K562 (cell line): ENCODE data around the gene PLEKHO2. TPM values are rescaled to one million over a fixed set of nuclear protein-coding genes. Genes with fewer than 3 reads are reported as not detected.

Experiments used
- ATAC-seq: fragments of 200-7000 bp; cut with Tn5 transposase; 3 replicates; pipeline ENCODE4 v1.9.1; 2020; ENCODE audit warnings: moderate library complexity
- BruUV-seq: library from RNA; stranded (reverse); fragments of 400-500 nt; replicated peaks from 2 replicates; lab custom pipeline; 2021; lab: Mats Ljungman, UMichigan
- CTCF ChIA-PET: fragments of 300-600 bp; formaldehyde crosslinking; extraction: SDS; loops from one replicate; lab custom pipeline; 2021; ENCODE audit warnings: low intra/inter-chr PET ratio; lab: Yijun Ruan, JAX
- POLR2A ChIA-PET: fragments of 300-600, 350-650 bp; sonication (Branson Sonifier 250); formaldehyde crosslinking; extraction: SDS; loops from one replicate; lab custom pipeline; 2021; ENCODE audit warnings: antibody characterized with exemption, inconsistent platforms; lab: Yijun Ruan, JAX
- DNase-seq, 4 experiments: peaks; one replicate each; pipeline versions ENCODE4 v3.0.0 to v3.0.0-alpha.2; 2011 to 2018; ENCODE audit warnings: low spot score in 3 of 4, mixed read lengths in 3 of 4; ENCODE audit errors: extremely low read depth in 1 of 4
- FAIRE-seq: peaks from 2 replicates; lab custom pipeline; 2011; peaks lifted over from hg19 to GRCh38; lab: Jason Lieb, UNC
- H2AFZ ChIP-seq: 2 replicates; pipeline ENCODE4 v1.6.0; 2011; ENCODE audit warnings: low read depth, low read length, control low read depth, inconsistent platforms
- H3K27ac ChIP-seq: fragments of 200-600 bp; 3 replicates; pipeline ENCODE4 v1.8.0; 2011; ENCODE audit warnings: low read depth, mild to moderate bottlenecking, control low read depth, inconsistent platforms, low read length, moderate library complexity, mixed read lengths; ENCODE audit errors: extremely low read depth
- H3K27me3 ChIP-seq, 2 experiments: fragments of 300-600 bp in 1 of 2; 2 replicates in 1 of 2; 3 replicates in 1 of 2; pipeline versions ENCODE4 v1.6.0 to v1.8.0; 2011; ENCODE audit warnings: inconsistent platforms in 2 of 2, low read length in 2 of 2, mild to moderate bottlenecking in 1 of 2, mixed read lengths in 1 of 2, moderate library complexity in 1 of 2; ENCODE audit not compliant: control insufficient read depth in 2 of 2, insufficient read depth in 2 of 2
- H3K36me3 ChIP-seq: fragments of 300-600 bp; 3 replicates; pipeline ENCODE4 v1.8.0; 2011; ENCODE audit warnings: mild to moderate bottlenecking, low read length, inconsistent platforms; ENCODE audit not compliant: control insufficient read depth, insufficient read depth
- H3K4me1 ChIP-seq, 2 experiments: fragments of 200-600 bp in 1 of 2; replicated peaks in 1 of 2; 2 replicates in 1 of 2; 3 replicates in 1 of 2; pipeline versions ENCODE4 v1.5.1 to v1.8.0; 2011; ENCODE audit warnings: inconsistent platforms in 2 of 2, low read length in 2 of 2, mild to moderate bottlenecking in 1 of 2, mixed read lengths in 1 of 2, moderate library complexity in 1 of 2; ENCODE audit not compliant: control insufficient read depth in 2 of 2, insufficient read depth in 2 of 2
- H3K4me2 ChIP-seq: 2 replicates; pipeline ENCODE4 v1.6.1; 2011; ENCODE audit warnings: low read length, control low read depth, inconsistent platforms, mixed read lengths; ENCODE audit not compliant: insufficient read depth
- H3K4me3 ChIP-seq: fragments of 200-600 bp; sonication (generic), shearing (Covaris generic); 2 replicates; pipeline ENCODE4 v1.5.1; 2016; ENCODE audit warnings: control low read depth, inconsistent platforms
- H3K79me2 ChIP-seq: fragments of 200-600 bp; 3 replicates; pipeline ENCODE4 v1.8.0; 2011; ENCODE audit warnings: low read length, inconsistent platforms; ENCODE audit not compliant: control insufficient read depth, insufficient read depth
- H3K9ac ChIP-seq, 2 experiments: 2 replicates each; pipeline versions ENCODE4 v1.6.0 to v1.6.1; 2011; ENCODE audit warnings: low read depth in 2 of 2, low read length in 2 of 2, control low read depth in 1 of 2, inconsistent platforms in 1 of 2, mild to moderate bottlenecking in 1 of 2, mixed read lengths in 1 of 2; ENCODE audit not compliant: insufficient read depth in 1 of 2
- H3K9me1 ChIP-seq: one replicate; pipeline ENCODE4 v1.6.0; 2011; ENCODE audit warnings: inconsistent platforms, mild to moderate bottlenecking, low read length, moderate library complexity; ENCODE audit not compliant: control insufficient read depth, insufficient read depth
- H3K9me3 ChIP-seq: replicated peaks from 2 replicates; pipeline ENCODE4 v1.5.1; 2011; ENCODE audit warnings: low read depth, low read length, inconsistent platforms; ENCODE audit not compliant: control insufficient read depth, insufficient read depth
- H4K20me1 ChIP-seq: replicated peaks from 2 replicates; pipeline ENCODE4 v1.6.1; 2011; ENCODE audit warnings: low read length, inconsistent platforms, mixed read lengths; ENCODE audit not compliant: control insufficient read depth, insufficient read depth
- NFIC ChIP-seq: fragments of 450-650 bp; IDR thresholded peaks from 2 replicates; pipeline ENCODE4 v1.6.1; 2017; ENCODE audit warnings: mild to moderate bottlenecking, inconsistent platforms
- POLR3A ChIP-seq: IDR thresholded peaks from 2 replicates; pipeline ENCODE4 v1.6.1; 2011; ENCODE audit warnings: borderline replicate concordance, mild to moderate bottlenecking, moderate library complexity; ENCODE audit not compliant: insufficient read length, insufficient read depth; ENCODE audit errors: extremely low read depth
- WGBS: fragments of 100-300 bp; shearing (Covaris generic); methylation state at CpG from one replicate; pipeline ENCODE4 v1.1.6; 2016; ENCODE audit warnings: low coverage, mixed read lengths; ENCODE audit not compliant: insufficient coverage; ENCODE audit errors: missing lambda C conversion rate; 5-methylcytosine and 5-hydroxymethylcytosine counted together
- in situ Hi-C: fragments of 300-500 bp; cut with MboI; formaldehyde crosslinking; loops from 4 replicates; pipeline ENCODE4 v1.15.0; 2018; ENCODE audit warnings: inconsistent platforms, mixed read lengths
- intact Hi-C: fragments of 100-400 bp; cut with micrococcal nuclease; formaldehyde crosslinking; loops from 2 replicates; pipeline ENCODE4 v1.14.2; 2022
- polyA plus RNA-seq, 8 experiments: library from polyadenylated mRNA; depleted of rRNA in 4 of 8; stranded (reverse) in 5 of 8; unstranded in 3 of 8; fragments of >200 nt; fragmentation: Nextera tagmentation in 2 of 8; fragmentation: Illumina TruSeq in 1 of 8; extraction: Ambion mirVana in 2 of 8; extraction: Trizol in 1 of 8; gene quantifications; 2 replicates each; pipeline versions ENCODE4 v1.2.1 to v1.2.3, GENCODE V29; 2011 to 2014; ENCODE audit warnings: inconsistent platforms in 1 of 8, missing spikeins in 1 of 8
- total RNA-seq, 7 experiments: library from RNA; depleted of rRNA in 6 of 7; stranded (reverse); fragments of >200 nt in 6 of 7; fragmentation: Illumina TruSeq in 2 of 7; extraction: Trizol in 2 of 7; gene quantifications; 2 replicates each; pipeline versions ENCODE4 v1.2.1 to v1.2.3, GENCODE V29; 2011 to 2021; ENCODE audit warnings: low replicate concordance in 1 of 7

Gene PLEKHO2
- total and polyA plus RNA-seq, 9 of the 15 experiments (the other 6 are each of a cell fraction or from before 2014, with no cell fraction given): 0.24 to 8.8 (median 5.5) TPM

DNA sequence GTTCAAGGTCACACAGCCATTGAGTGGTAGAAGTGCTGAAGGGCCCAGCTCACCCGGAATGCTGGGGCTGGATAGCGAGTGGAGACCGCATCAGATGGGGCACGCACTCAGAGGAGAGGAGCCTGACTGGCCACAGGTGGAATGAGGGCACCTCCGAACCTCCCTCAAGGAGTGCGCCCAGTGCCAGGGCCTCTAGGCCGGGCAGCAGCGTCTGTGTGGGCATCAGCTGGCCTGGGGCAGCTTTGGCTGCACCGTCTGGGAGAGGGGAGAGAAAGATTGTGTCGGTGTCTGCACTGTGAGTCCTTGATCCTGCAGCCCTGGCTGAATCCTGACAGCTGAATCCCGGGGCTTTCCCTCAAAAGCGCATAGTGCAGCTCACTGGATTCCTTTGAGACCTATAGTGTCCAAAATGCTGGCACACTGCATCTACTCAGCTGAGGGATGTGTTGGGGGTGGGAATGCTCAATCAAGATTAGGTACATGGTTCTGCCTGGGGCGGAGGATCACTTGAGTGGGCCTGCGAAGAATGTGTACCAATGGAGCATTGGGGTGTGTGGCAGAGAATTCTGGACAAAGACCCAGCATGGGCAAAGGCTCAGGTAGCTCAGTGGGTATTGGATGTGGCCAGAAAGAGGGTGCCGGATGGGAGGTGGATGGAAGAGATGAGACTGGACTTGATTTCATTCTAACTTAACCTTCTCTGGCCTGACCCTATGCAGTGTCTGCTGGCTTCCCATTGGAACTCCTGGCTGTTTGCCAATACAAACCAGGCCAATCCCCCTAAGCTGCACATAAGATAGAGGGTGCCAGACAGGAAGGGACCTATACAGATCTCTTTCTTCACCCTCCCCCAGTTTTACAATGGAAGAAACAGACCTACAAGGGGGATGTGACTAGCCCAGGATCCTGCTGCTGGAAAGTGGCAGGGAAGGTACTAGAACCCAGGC lies 70.9 kb downstream of the PLEKHO2 start:
- no peak overlapping the region for H3K4me3 ChIP-seq
- no peaks in the 10 kb centered on the region for H3K36me3 ChIP-seq
- ChIA-PET POLR2A (interaction anchor here (0.6 to 1.1 kb wide), 5 partner anchors 9 to 1218 kb away, joined by 3 to 5 read pairs (median 3); no protein-coding TSS in a partner anchor), CTCF (no interaction called here)
- TF ChIP-seq POLR3A (no peak), NFIC (peak; percentile 70)
- TF ChIP-seq, all 486 proteins: peak for 1
- no TSS peak for BruUV-seq
- DNase-seq (no peak), ATAC-seq (no peak), FAIRE-seq (no peak)
- in situ Hi-C loops: no loop called here
- H3K9ac ChIP-seq: no peak overlapping the region
- intact Hi-C loops: no loop called here
- peaks cover 3% of the 10 kb centered on the region; the same call in 1 of the 2 replicates for H4K20me1 ChIP-seq
- WGBS: 11% methylated on average over 15 of the region's 15 CpGs
- H3K4me2 ChIP-seq: no peak overlapping the region
- H3K9me3 ChIP-seq: no peaks in the 10 kb centered on the region
- H3K79me2 ChIP-seq: no peaks in the 10 kb centered on the region
- H3K9me1 ChIP-seq: no peaks in the 10 kb centered on the region
- peaks cover 11 to 52% of the 10 kb centered on the region in 2 experiments; a peak in 4 of 5 replicates for H3K27me3 ChIP-seq
- H3K4me1 ChIP-seq: peaks cover 0 to 12% of the 10 kb centered on the region in 2 experiments; a peak in 2 of 5 replicates
- H3K27ac ChIP-seq: no peak overlapping the region
- H2AFZ ChIP-seq: no peak overlapping the region
